Activated CD4-positive, CD25-positive, alpha-beta regulatory T cell treated with anti-CD3 and anti-CD28 coated beads, Interleukin-2, amount 50 U/mL, for 24 hours (primary cell): ENCODE measurements around the gene ZFP36.
"Not testable (repeated sequence)": the region's sequence is repeated elsewhere in the genome, so short reads cannot be mapped to it uniquely, and the experiment has no call there.

Experiments used
- ATAC-seq, 2 donors: fragments of 150-1000 bp; cut with Tn5 transposase; one replicate each; pipeline ENCODE4 v1.10.0; 2021; ENCODE audit warnings: mild to moderate bottlenecking in 1 of 2, moderate library complexity in 1 of 2

The ZFP36 gene

GRCh38 chr19:39406656-39407409 is at the start of gene ZFP36:
Gene ZFP36 (plus strand): TSS chr19:39406847. CDS start chr19:39406905, 58 bp downstream.
- ATAC-seq = peak; percentile 18 to 24

- ATAC-seq = peak in 1 of 2 donors; percentile 36
These were observed 47.6 kb upstream of the ZFP36 start for GRCh38 chr19:39359026-39359425.

DNA sequence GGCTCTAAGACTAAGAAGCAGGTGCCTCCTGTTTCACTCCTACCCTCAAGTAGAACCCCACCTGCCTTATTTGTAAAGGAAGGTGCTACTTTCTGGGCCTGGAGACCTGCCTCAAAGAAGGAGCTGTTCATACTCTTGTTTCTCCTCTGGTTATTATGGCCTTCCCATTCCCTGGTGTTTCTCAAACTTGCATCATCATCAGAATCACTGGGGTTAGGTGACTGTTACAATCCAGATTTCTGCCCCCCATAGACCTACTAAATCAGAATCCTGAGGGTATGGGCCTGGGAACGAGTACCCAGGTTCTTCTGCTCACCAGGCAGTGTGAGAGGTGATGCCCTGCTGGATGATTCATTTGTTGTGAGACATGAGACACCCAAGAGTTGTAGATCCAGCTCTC is 46.0 kb upstream of the ZFP36 start:
- no peak for ATAC-seq

- ATAC-seq = no peak
These were observed 43.7 kb upstream of the ZFP36 start for GRCh38 chr19:39362682-39363657.

GRCh38 chr19:39363901-39364457 is 42.7 kb upstream of the ZFP36 start:
- ATAC-seq = no peak

- no peak for ATAC-seq
These were observed 41.1 kb upstream of the ZFP36 start for GRCh38 chr19:39365531-39365930.

DNA sequence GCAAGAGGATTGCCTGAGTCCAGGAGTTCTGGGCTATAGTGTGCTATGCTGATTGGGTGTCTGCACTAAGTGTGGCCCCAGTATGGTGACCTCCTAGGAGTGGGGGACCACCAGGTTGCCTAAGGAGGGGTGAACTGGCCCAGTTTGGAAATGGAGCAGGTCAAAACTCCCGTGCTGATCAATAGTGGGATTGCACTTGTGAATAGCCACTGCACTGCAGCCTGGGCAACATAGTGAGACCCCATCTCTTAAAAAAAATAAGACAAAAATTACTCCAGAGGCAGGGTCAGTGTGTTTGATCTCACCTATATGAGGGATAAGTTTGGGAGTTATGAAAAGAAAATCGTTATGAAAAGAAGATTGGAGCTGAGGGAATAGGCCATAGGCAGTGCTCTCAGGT is 37.4 kb upstream of the ZFP36 start:
- no peak for ATAC-seq

DNA sequence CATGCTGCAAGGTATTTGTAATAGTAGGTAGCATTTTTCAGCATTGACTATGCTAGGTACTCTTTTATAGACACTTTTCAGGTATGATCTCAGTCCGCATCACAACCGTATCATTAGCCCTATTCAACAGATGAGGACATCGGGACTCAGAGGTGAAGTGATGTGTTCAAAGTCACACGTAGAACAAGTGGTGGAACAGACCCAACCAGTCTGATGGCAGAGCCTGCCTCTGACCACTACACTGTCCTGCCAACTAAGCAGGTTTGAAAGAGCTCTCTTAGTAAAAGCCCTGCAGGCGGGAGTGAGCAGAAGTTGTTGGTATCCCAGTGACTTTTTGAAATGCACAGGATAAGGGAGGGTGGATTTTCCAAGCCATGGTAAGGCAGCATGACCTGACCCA is 35.9 kb upstream of the ZFP36 start:
- ATAC-seq = no peak

DNA sequence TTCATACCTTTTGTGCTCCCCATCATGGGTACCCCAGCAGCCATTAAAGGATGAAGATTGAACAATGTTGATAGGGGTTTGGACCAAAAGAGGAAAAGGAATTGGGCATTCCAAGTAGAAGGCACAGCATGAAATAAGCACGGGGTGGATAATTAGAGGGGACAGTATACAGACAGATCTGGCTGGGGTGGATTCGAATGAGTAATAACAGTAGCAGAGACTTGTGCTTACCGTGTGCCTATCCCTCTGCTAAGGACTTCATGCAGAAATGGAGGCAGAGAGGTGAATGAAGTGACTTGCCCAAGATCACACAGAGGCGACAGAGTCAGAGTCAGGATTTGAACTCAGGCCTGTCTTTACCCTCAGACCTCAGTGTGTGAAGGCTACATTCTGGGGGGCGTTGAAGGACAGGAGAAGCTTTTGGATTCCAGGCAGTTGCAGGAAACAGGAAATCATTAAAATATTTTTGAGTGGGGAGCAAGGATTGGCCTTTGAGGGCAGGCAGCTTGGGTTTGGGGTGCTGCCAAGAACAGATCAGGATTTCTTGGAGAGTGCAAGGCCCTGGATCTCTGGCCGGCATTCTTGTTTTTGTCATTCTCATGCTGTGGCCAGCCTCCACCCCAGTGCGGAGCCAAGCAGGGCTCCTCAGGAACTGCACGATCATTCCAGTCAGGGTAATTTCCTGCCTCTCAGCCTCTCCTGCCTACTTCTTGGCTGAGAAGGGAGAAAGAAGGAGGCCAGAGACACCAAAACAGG is 34.4 kb upstream of the ZFP36 start:
- no peak for ATAC-seq

DNA sequence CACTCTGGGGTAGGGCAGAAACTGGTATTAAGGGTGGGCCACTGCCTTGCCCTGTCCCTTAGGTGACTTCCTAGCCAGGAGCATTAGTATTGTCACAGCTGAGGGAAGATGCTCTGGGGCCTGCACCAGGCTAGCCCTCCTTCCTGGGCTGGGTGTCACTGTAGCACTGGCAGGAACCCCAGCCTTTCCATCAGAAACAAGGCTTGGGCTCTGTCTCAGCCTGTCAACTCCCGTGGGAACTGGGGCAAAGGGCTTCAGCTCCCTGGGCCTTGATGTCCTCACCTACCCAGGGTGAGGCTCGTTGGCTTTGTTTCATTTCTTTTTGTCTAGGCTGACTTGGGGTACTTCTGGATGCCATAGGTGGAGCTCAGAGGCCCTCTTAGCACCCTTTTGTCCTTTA is 33.7 kb upstream of the ZFP36 start:
- no peak for ATAC-seq

- no peak for ATAC-seq
These were observed 30.7 kb upstream of the ZFP36 start for GRCh38 chr19:39375929-39376328.

- no peak for ATAC-seq
These were observed 29.0 kb upstream of the ZFP36 start for GRCh38 chr19:39377373-39378362.

DNA sequence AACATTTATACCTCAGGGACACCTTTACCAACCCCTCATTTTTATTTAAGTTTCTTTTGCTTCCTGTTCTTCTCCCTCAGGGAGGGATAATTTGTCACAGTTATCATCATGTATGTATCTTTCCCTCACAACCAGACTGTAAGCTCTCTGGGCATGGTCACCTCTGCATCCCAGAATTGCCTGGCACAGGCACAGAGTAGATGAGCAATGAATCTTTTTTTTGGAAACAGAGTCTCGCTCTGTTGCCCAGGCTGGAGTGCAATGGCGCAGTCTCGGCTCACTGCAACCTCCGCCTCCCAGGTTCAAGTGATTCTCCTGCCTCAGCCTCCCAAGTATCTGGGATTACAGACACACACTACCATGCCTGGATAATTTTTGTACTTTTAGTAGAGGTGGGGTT is 27.3 kb upstream of the ZFP36 start:
- not testable (repeated sequence) for ATAC-seq

DNA sequence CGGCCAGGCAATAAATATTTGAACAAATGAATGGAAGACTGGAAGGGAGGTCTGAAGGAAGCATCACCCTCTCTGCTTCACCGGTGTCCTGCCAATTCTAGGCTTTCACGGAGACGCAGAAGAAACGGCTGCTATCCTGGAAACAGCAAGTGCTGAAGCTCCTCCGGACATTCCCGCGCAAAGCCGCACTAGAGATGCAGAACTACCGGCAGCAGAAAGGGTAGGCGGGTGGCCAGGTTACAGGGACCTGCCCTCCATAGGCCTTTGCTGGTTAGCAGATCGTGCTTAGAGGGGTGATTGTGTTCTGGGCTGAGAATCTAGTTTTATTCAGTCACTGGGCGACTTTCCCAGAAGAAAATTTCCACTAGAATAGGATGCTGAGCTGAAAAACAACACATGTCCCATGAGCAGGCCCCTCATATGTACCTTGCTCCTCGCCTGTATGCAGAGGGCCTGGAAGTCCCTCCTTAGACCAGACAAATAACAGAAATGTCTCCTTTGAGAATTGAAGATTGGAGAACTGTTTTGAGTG is 26.7 kb upstream of the ZFP36 start:
- ATAC-seq = no peak

DNA sequence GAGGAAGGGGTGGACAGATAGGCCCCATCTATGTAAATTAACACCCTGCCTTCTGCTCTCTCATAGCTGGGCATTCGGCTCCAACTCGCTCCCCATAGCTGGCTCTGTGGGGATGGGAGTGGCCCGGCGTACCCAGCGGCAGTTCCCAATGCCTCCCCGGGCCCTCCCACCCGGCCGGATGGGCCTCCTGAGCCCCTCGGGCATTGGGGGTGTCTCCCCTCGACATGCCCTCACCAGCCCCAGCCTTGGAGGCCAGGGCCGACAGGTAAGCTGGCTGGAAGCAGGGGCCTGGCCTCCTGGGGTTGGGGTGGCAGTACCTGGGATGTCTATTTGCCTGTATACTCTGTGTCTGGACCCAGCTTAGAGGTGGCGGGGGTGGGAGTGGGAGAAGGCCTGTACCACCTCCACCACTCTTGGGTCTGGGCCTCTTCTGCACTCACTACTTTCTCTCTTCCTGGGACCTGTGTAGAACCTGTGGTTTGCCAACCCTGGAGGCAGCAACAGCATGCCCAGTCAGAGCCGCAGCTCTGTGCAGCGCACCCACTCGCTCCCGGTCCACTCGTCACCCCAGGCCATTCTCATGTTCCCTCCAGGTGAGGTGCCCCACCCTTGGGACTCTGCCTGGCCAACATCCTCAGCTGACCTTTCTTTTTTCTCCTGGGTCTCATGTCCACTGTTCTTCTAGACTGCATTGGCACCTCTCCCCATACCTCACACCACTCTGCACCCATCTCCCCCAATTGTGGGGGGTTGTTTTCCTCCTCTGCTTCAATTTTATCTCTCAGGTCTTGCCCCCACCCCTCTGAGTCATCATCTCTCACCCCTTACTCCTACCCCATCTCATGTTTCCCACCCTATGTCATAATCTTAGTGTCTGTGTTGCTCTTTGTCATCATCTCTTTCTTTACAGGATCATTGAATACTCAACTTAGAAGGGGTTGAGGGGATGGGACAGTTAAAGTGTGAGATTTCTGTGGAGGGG is 25.8 kb upstream of the ZFP36 start:
- ATAC-seq = no peak

- no peak for ATAC-seq
These were observed 24.6 kb upstream of the ZFP36 start for GRCh38 chr19:39381910-39382611.

DNA sequence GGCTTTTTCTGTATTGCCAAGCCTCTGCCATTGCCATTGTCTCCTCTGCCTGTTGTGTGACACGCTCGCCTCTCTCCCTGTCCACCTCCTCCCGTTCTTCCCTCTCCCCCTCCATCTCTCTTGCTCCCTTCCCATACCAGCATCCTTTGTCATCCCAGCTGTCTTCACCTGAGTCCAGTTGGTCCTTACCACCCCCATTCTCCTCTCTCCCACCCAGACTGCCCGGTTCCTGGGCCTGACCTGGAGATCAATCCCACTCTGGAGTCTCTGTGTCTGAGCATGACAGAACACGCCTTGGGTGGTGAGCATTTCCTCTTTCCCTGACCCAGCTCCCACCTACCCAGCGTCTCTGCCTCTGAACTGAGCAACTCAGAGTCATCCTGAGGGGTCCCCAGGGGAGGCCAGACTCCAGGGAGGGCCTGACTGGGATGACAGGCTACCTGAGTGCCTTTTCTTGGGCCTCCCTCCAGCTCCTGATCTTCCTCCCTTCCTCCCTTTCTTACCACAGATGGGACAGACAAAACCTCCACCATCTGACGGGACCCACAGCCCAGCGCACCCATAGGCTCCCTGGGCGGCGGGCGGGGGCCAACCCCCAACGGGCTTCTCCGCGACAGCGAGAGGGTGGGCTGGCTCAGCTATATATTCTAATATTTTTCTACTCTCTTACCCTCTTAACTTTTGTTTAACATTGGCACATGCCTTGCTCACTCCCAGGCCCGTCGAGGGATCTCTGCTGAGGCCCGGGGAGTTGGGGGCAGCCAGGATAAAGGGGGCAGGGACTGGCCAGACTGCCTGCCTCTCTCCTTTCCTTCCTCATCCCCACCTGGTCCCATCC is 23.4 kb upstream of the ZFP36 start:
- ATAC-seq = no peak
